HEK293 (cell line): ENCODE measurements around the gene CLASRP.

ENCODE experiments used
- EGR2 ChIP-seq: fragments of 450-650 bp; formaldehyde crosslinking; IDR thresholded peaks from 2 replicates; pipeline ENCODE4 v1.5.1; 2016; ENCODE audit warnings: low read depth, missing biosample characterization, missing genetic modification characterization
- GLI2 ChIP-seq: fragments of 450-650 bp; formaldehyde crosslinking; IDR thresholded peaks from 2 replicates; pipeline ENCODE4; 2017; ENCODE audit warnings: missing biosample characterization, missing genetic modification characterization, low read depth, borderline replicate concordance
- HOXC10 ChIP-seq: sonication (generic); formaldehyde crosslinking; IDR thresholded peaks from 2 replicates; pipeline ENCODE4 v1.8.1; 2023; ENCODE audit warnings: mild to moderate bottlenecking, missing genetic modification reagents
- KLF1 ChIP-seq: fragments of 450-650 bp; formaldehyde crosslinking; IDR thresholded peaks from 2 replicates; pipeline ENCODE4 v1.5.1; 2016; ENCODE audit warnings: missing biosample characterization, missing genetic modification characterization
- KLF16 ChIP-seq: fragments of 450-650 bp; formaldehyde crosslinking; IDR thresholded peaks from 2 replicates; pipeline ENCODE4 v1.5.1; 2017; ENCODE audit warnings: missing biosample characterization, missing genetic modification characterization
- KLF8 ChIP-seq: fragments of 450-650 bp; formaldehyde crosslinking; IDR thresholded peaks from 2 replicates; pipeline ENCODE4 v1.5.1; 2016; ENCODE audit warnings: missing biosample characterization, missing genetic modification characterization
- PRDM10 ChIP-seq: fragments of 450-650 bp; formaldehyde crosslinking; IDR thresholded peaks from 2 replicates; pipeline ENCODE4 v1.5.1; 2016; ENCODE audit warnings: missing biosample characterization, missing genetic modification characterization
- SCRT2 ChIP-seq: fragments of 450-650 bp; formaldehyde crosslinking; IDR thresholded peaks from 2 replicates; pipeline ENCODE4 v1.5.1; 2016; ENCODE audit warnings: missing biosample characterization, missing genetic modification characterization
- SP3 ChIP-seq: fragments of 450-650 bp; formaldehyde crosslinking; IDR thresholded peaks from 2 replicates; pipeline ENCODE4 v1.5.1; 2016; ENCODE audit warnings: missing biosample characterization, missing genetic modification characterization
- SP7 ChIP-seq: fragments of 450-650 bp; formaldehyde crosslinking; IDR thresholded peaks from 2 replicates; pipeline ENCODE4 v1.5.1; 2016; ENCODE audit warnings: missing biosample characterization, missing genetic modification characterization
- TRIM28 ChIP-seq: IDR thresholded peaks from 2 replicates; pipeline ENCODE4 v1.6.1; 2011; ENCODE audit warnings: low read length, control low read depth, borderline replicate concordance
- YY1 ChIP-seq: fragments of 450-650 bp; formaldehyde crosslinking; IDR thresholded peaks from 2 replicates; pipeline ENCODE4 v1.5.1; 2018; ENCODE audit warnings: missing biosample characterization, missing genetic modification characterization
- ZBTB20 ChIP-seq: fragments of 450-650 bp; formaldehyde crosslinking; IDR thresholded peaks from 2 replicates; pipeline ENCODE4 v1.5.1; 2016; ENCODE audit warnings: missing biosample characterization, missing genetic modification characterization
- ZBTB44 ChIP-seq: fragments of 450-650 bp; IDR thresholded peaks from 2 replicates; pipeline ENCODE4 v1.5.1; 2018; ENCODE audit warnings: missing biosample characterization, mild to moderate bottlenecking, missing genetic modification characterization
- ZNF132 ChIP-seq: fragments of 450-650 bp; formaldehyde crosslinking; IDR thresholded peaks from 2 replicates; pipeline ENCODE4 v1.5.1; 2017; ENCODE audit warnings: missing biosample characterization, missing genetic modification characterization, borderline replicate concordance
- ZNF174 ChIP-seq: fragments of 450-650 bp; formaldehyde crosslinking; IDR thresholded peaks from 2 replicates; pipeline ENCODE4 v1.5.0; 2017; ENCODE audit warnings: missing biosample characterization, mild to moderate bottlenecking, missing genetic modification characterization
- ZNF23 ChIP-seq: fragments of 450-650 bp; formaldehyde crosslinking; IDR thresholded peaks from 2 replicates; pipeline ENCODE4 v1.5.1; 2016; ENCODE audit warnings: missing biosample characterization, missing genetic modification characterization, borderline replicate concordance
- ZNF292 ChIP-seq: fragments of 450-650 bp; formaldehyde crosslinking; IDR thresholded peaks from 2 replicates; pipeline ENCODE4 v1.5.1; 2016; ENCODE audit warnings: low read depth, missing biosample characterization, missing genetic modification characterization, borderline replicate concordance
- ZNF302 ChIP-seq: fragments of 450-650 bp; formaldehyde crosslinking; IDR thresholded peaks from 2 replicates; pipeline ENCODE4 v1.5.1; 2016; ENCODE audit warnings: missing biosample characterization, missing genetic modification characterization, low read depth
- ZNF366 ChIP-seq: fragments of 450-650 bp; formaldehyde crosslinking; conservative IDR thresholded peaks from 2 replicates; pipeline ENCODE4 v1.5.1; 2016; ENCODE audit warnings: missing biosample characterization, missing genetic modification characterization
- ZNF37A ChIP-seq: fragments of 450-650 bp; IDR thresholded peaks from 2 replicates; pipeline ENCODE4 v1.5.1; 2018; ENCODE audit warnings: missing biosample characterization, missing genetic modification characterization
- ZNF391 ChIP-seq: fragments of 450-650 bp; formaldehyde crosslinking; IDR thresholded peaks from 2 replicates; pipeline ENCODE4 v1.5.1; 2016; ENCODE audit warnings: low read depth, missing biosample characterization, missing genetic modification characterization, borderline replicate concordance
- ZNF404 ChIP-seq: fragments of 450-650 bp; formaldehyde crosslinking; IDR thresholded peaks from 2 replicates; pipeline ENCODE4 v1.5.1; 2017; ENCODE audit warnings: missing biosample characterization, missing genetic modification characterization
- ZNF416 ChIP-seq: fragments of 450-650 bp; formaldehyde crosslinking; IDR thresholded peaks from 2 replicates; pipeline ENCODE4 v1.5.1; 2016; ENCODE audit warnings: missing biosample characterization, missing genetic modification characterization
- ZNF423 ChIP-seq: fragments of 450-650 bp; formaldehyde crosslinking; IDR thresholded peaks from 2 replicates; pipeline ENCODE4 v1.5.1; 2016; ENCODE audit warnings: missing biosample characterization, missing genetic modification characterization
- ZNF473 ChIP-seq: fragments of 450-650 bp; formaldehyde crosslinking; IDR thresholded peaks from 2 replicates; pipeline ENCODE4 v1.5.1; 2017; ENCODE audit warnings: missing biosample characterization, missing genetic modification characterization
- ZNF555 ChIP-seq: fragments of 450-650 bp; formaldehyde crosslinking; conservative IDR thresholded peaks from 2 replicates; pipeline ENCODE4 v1.5.1; 2017; ENCODE audit warnings: missing biosample characterization, mild to moderate bottlenecking, missing genetic modification characterization, inconsistent platforms
- ZNF558 ChIP-seq: fragments of 450-650 bp; formaldehyde crosslinking; IDR thresholded peaks from 2 replicates; pipeline ENCODE4 v1.5.1; 2016; ENCODE audit warnings: missing biosample characterization, missing genetic modification characterization
- ZNF654 ChIP-seq: fragments of 450-650 bp; formaldehyde crosslinking; IDR thresholded peaks from 2 replicates; pipeline ENCODE4 v1.5.1; 2016; ENCODE audit warnings: low read depth, missing biosample characterization, missing genetic modification characterization
- ZNF785 ChIP-seq: fragments of 450-650 bp; formaldehyde crosslinking; IDR thresholded peaks from 2 replicates; pipeline ENCODE4 v1.5.1; 2016; ENCODE audit warnings: missing biosample characterization, missing genetic modification characterization
- ZSCAN16 ChIP-seq: fragments of 450-650 bp; formaldehyde crosslinking; IDR thresholded peaks from 2 replicates; pipeline ENCODE4 v1.5.1; 2016; ENCODE audit warnings: missing biosample characterization, missing genetic modification characterization
- ZSCAN30 ChIP-seq: fragments of 450-650 bp; IDR thresholded peaks from 2 replicates; pipeline ENCODE4 v1.5.1; 2018; ENCODE audit warnings: missing biosample characterization, mild to moderate bottlenecking, missing genetic modification characterization, moderate library complexity
- ZSCAN5A ChIP-seq: fragments of 450-650 bp; formaldehyde crosslinking; IDR thresholded peaks from 2 replicates; pipeline ENCODE4 v1.5.1; 2016; ENCODE audit warnings: missing biosample characterization, missing genetic modification characterization
- TF ChIP-seq, protein P1 (sequence below): fragments of 450-650 bp; formaldehyde crosslinking; IDR thresholded peaks from 2 replicates; pipeline ENCODE4 v1.5.1; 2016; ENCODE audit warnings: missing biosample characterization, missing genetic modification characterization

CLASRP gene

DNA sequence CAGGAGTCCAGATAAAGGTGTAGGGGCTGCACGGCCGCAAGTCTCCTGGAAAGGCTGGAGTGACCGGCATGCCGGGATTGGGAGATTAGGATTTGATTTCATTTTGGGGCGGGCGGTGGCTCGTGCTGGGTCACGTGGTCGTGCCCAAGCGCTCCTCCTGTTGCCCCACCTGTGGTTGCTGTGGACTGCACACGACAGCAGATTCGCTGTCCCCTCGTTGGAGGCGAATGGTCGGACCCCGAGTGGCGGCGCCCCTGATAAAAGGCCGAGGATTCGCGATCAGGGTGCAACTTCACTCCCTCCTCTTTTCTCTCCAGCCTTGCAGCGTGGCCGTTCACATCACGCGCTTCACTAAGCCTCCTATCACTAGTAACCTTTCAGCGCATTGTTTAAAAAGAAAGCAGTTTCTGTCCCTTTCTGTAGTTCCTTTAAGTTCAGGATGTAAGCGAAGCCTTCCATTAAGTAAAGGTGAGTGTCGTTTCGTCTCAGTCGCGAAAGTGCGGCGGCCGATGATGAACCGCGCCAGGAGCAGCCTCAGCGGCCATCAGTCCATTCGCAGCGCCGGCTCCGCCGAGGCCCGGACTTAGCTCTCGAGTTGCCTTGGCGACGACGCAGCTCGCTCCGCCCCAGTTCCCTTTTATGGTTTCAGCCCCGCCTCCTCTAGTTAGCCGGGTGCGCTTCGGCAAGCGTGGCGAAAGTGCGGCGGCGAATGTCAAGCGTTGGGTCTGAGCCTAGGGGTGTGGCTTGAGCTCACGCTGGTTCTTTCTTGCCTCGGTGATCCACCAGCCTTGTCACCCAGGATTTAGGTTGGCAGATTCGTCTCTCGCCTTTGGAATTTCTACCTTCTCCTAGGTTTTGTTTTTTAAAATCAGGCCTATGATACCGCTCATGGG lies 52.4 kb downstream of the CLASRP start (continued):
- TF ChIP-seq KLF1: peak; percentile 83
- TF ChIP-seq ZNF555 (tag by site-specific recombination): no peak
- TF ChIP-seq SP7 (tag by site-specific recombination): peak; percentile 46
- TF ChIP-seq ZNF558 (tag by site-specific recombination): 0 out of 2 replicates have a peak, but pooled peaks have one; percentile 12
- no peak for TF ChIP-seq ZSCAN5A (tag by site-specific recombination)
- TF ChIP-seq HOXC10 (CRISPR knock-in tag): peak; percentile 45; the same call in 1 of the 2 replicates
- TF ChIP-seq ZNF423 (tag by site-specific recombination): no peak
- peak; percentile 40; the same call in 1 of the 2 replicates for TF ChIP-seq ZBTB44 (tag by site-specific recombination)
- peak; percentile 93 for TF ChIP-seq SP3 (tag by site-specific recombination)
- TF ChIP-seq ZNF785 (tag by site-specific recombination): no peak
- TF ChIP-seq ZNF302: no peak
- TF ChIP-seq ZNF23: no peak
- TF ChIP-seq ZNF473 (tag by site-specific recombination): no peak
- TF ChIP-seq PRDM10 (tag by site-specific recombination): peak; percentile 95
- TF ChIP-seq ZNF416 (tag by site-specific recombination): no peak
- peak; percentile 74 for TF ChIP-seq YY1 (tag by site-specific recombination)
- no peak for TF ChIP-seq ZNF404 (tag by site-specific recombination)
- TF ChIP-seq ZNF174 (tag by site-specific recombination): no peak
- peak; percentile 45; the same call in 1 of the 2 replicates for TF ChIP-seq ZBTB20 (tag by site-specific recombination)
- TF ChIP-seq SCRT2 (tag by site-specific recombination): peak; percentile 100
- TF ChIP-seq ZNF654 (tag by site-specific recombination): no peak
- peak; percentile 99 for TF ChIP-seq ZSCAN30 (tag by site-specific recombination)
- TF ChIP-seq, protein P1, sequence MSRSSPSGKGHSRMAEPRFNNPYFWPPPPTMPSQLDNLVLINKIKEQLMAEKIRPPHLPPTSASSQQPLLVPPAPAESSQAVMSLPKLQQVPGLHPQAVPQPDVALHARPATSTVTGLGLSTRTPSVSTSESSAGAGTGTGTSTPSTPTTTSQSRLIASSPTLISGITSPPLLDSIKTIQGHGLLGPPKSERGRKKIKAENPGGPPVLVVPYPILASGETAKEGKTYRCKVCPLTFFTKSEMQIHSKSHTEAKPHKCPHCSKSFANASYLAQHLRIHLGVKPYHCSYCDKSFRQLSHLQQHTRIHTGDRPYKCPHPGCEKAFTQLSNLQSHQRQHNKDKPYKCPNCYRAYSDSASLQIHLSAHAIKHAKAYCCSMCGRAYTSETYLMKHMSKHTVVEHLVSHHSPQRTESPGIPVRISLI (tag by site-specific recombination): no peak
- TF ChIP-seq KLF8 (tag by site-specific recombination): peak; percentile 97
- no peak for TF ChIP-seq GLI2 (tag by site-specific recombination)
- TF ChIP-seq ZNF366: peak; percentile 79; the same call in 1 of the 2 replicates
- TF ChIP-seq ZNF132 (tag by site-specific recombination): no peak
- TF ChIP-seq ZNF391 (tag by site-specific recombination): peak; percentile 47; the same call in 1 of the 2 replicates
- no peak for TF ChIP-seq ZNF292 (tag by site-specific recombination)
- no peak for TF ChIP-seq EGR2
- TF ChIP-seq ZNF37A (tag by site-specific recombination): no peak
- peak; percentile 96 for TF ChIP-seq KLF16 (tag by site-specific recombination)
- TF ChIP-seq ZSCAN16 (tag by site-specific recombination): no peak
- 0 out of 2 replicates have a peak, but pooled peaks have one; percentile 67 for TF ChIP-seq TRIM28
